ENCODE measurements around the gene CLCN3.

DNA sequence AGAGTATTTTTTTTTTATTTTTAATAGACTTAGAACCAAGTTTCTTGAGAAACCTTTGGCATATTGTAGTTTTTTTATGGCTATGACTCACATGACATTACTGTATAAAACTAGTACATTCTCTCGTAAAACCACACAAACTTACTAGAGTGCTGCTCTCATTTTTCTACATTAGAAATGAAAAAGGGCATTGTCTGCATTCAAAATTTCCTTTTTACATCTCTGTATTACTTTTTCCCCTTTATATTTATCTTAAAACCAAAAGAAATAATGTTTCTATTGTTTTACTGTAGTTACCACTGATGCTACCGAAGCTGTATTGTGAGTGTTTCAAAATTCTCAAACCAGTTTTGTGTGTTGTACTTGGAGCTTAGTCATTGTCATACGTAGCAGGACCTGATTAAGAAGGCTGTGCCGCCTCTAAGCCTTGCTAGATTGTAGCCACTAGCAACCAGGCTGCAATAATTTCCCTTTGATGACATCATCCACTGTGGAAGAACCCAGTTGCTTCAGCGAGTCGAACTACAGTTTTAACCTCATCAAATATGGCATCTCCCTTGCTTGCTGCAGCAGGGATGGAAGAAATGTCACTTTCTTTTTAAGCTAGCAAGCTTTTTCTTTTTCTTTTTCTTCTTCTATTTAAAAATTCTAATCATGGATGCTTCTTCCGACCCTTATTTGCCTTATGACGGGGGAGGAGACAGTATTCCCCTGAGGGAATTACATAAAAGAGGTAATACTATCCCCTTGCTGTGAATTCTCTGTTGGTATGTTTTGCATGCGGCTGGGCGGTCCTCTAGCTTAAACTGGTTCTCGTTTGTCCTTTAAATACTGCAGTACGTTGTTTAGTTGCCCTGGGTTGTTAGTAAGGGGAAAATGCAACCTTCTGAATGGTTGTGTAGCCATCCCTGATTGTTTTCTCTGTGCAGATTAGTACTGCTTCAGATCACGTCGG, 39.6 kb downstream of the CLCN3 start:
- TF ChIP-seq POLR2A (conservative IDR thresholded peaks at IDR 0.05): peak; percentile 95
- peak; percentile 49; the same call in 1 of the 2 replicates for TF ChIP-seq LEF1 (IDR thresholded peaks at IDR 0.05)
- TF ChIP-seq ZNF778 (CRISPR knock-in tag; IDR thresholded peaks at IDR 0.05): no peak
- no peak for TF ChIP-seq RAD51 (IDR thresholded peaks at IDR 0.05; ENCODE audit: borderline replicate concordance, low read depth)
- TF ChIP-seq RAD21 (CRISPR knock-in tag; conservative IDR thresholded peaks at IDR 0.05 in 1 of 2, IDR thresholded peaks at IDR 0.05 in 1 of 2): peak in 1 of 2 experiments; percentile 13; a peak in 2 of 4 replicates
- TF ChIP-seq, protein P1, sequence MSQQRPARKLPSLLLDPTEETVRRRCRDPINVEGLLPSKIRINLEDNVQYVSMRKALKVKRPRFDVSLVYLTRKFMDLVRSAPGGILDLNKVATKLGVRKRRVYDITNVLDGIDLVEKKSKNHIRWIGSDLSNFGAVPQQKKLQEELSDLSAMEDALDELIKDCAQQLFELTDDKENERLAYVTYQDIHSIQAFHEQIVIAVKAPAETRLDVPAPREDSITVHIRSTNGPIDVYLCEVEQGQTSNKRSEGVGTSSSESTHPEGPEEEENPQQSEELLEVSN (IDR thresholded peaks at IDR 0.05; ENCODE audit: borderline replicate concordance in 1 of 2, extremely low read depth in 1 of 2, insufficient read depth in 1 of 2, insufficient read length in 1 of 2, low read depth in 1 of 2, low read length in 1 of 2, poor library complexity in 1 of 2, severe bottlenecking in 1 of 2): no peak
- TF ChIP-seq POLR2AphosphoS5 (IDR thresholded peaks at IDR 0.05; ENCODE audit: control insufficient read depth, insufficient read depth, low read depth, low read length): peak; percentile 67; the same call in 1 of the 2 replicates
- TF ChIP-seq, protein P2, sequence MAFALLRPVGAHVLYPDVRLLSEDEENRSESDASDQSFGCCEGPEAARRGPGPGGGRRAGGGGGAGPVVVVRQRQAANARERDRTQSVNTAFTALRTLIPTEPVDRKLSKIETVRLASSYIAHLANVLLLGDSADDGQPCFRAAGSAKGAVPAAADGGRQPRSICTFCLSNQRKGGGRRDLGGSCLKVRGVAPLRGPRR (CRISPR knock-in tag; IDR thresholded peaks at IDR 0.05): no peak

All from K562 (cell line).